Ovary (tissue), 3 donors: ENCODE data around the gene DLEC1.

ENCODE experiments used
- CTCF ChIP-seq, 3 donors: fragments of 450-650 bp in 2 of 3; fragments of 200-600 bp in 1 of 3; IDR thresholded peaks; one replicate each; pipeline versions ENCODE4 v1.5.1 to v1.8.0; 2016 to 2022; ENCODE audit warnings: antibody characterized with exemption in 3 of 3, mild to moderate bottlenecking in 1 of 3
- EP300 ChIP-seq: sonication (generic); formaldehyde crosslinking; IDR thresholded peaks from one replicate; pipeline ENCODE4 v1.6.1; 2017; ENCODE audit warnings: antibody characterized with exemption
- POLR2A ChIP-seq: fragments of 450-650 bp; IDR thresholded peaks from one replicate; pipeline ENCODE4 v1.6.1; 2017; ENCODE audit warnings: antibody characterized with exemption, mild to moderate bottlenecking, moderate library complexity
- donor health status: DM: no; HTN: no; CAD: no.

- TF ChIP-seq CTCF (IDR thresholded peaks at IDR 0.05), result no peak
- no peak for TF ChIP-seq EP300
- TF ChIP-seq POLR2A, result no peak
Measured at GRCh38 chr3:38017445-38018295, 21.3 kb upstream of the DLEC1 start.
